Psoas muscle (tissue), 8 donors: ENCODE data around the gene HTT. TPM values are rescaled to one million over a fixed set of nuclear protein-coding genes. Genes with fewer than 3 reads are reported as not detected.

Experiments used
- ATAC-seq, 4 donors: fragments of 200-7000 bp; cut with Tn5 transposase; one replicate each; pipeline ENCODE4 v1.9.1; 2020; ENCODE audit warnings: moderate library complexity in 3 of 4, mild to moderate bottlenecking in 2 of 4
- DNase-seq, 2 donors: peaks; one replicate each; pipeline ENCODE4 v3.0.0-alpha.2; 2020
- H3K27ac ChIP-seq: fragments of 200-600 bp; one replicate; pipeline ENCODE4 v1.8.0; 2022
- H3K27me3 ChIP-seq, 3 donors: fragments of 200-600 bp in 1 of 3; one replicate each; pipeline versions ENCODE4 v1.6.1 to v1.8.0; 2013 to 2022; ENCODE audit warnings: low read length in 2 of 3, mild to moderate bottlenecking in 2 of 3, moderate library complexity in 1 of 3; ENCODE audit not compliant: insufficient read depth in 3 of 3
- H3K36me3 ChIP-seq, 2 donors: fragments of 200-600 bp in 1 of 2; one replicate each; pipeline versions ENCODE4 v1.6.1 to v1.8.0; 2013 to 2022; ENCODE audit warnings: low read depth in 1 of 2, mild to moderate bottlenecking in 1 of 2, moderate library complexity in 1 of 2; ENCODE audit not compliant: insufficient read depth in 1 of 2
- H3K4me1 ChIP-seq: fragments of 200-600 bp; one replicate; pipeline ENCODE4 v1.8.0; 2022
- H3K4me3 ChIP-seq: fragments of 200-600 bp; one replicate; pipeline ENCODE4 v1.8.0; 2022; ENCODE audit warnings: mild to moderate bottlenecking
- H3K9me3 ChIP-seq: fragments of 200-600 bp; one replicate; pipeline ENCODE4 v1.8.0; 2022
- WGBS, 3 donors: extraction: QIAGEN DNeasy Blood & Tissue Kit; methylation state at CpG; one replicate each; pipeline versions ENCODE4 v1.1.6 to v1.1.7; 2013; 5-methylcytosine and 5-hydroxymethylcytosine counted together
- intact Hi-C, 2 donors: fragments of 100-400 bp; cut with DNase I; formaldehyde crosslinking; loops; one replicate each; pipeline versions ENCODE4 v1.11.0 to v1.14.2; 2022
- long read RNA-seq, 2 donors: library from polyadenylated mRNA; unstranded; transcript quantifications; one replicate each; pipeline ENCODE4 v2.0.0, GENCODE V29; 2021
- polyA plus RNA-seq, 3 donors: library from polyadenylated mRNA; stranded (reverse); fragments of 200-250 nt; gene quantifications; one replicate each; pipeline ENCODE4 v1.2.3, GENCODE V29; 2013
- total RNA-seq, 4 donors: library from RNA; stranded (reverse); fragmentation: NEBNext Ultra II Directional in 2 of 4; extraction: Animal tissue kit (Norgen Biotek cat#: 25700) in 2 of 4; gene quantifications; one replicate each; pipeline versions ENCODE4 v1.2.1 to v1.2.4, GENCODE V29; 2021 to 2023
- TF ChIP-seq, protein P1 (sequence below): fragments of 200-600 bp; IDR thresholded peaks from one replicate; pipeline ENCODE4 v1.8.0; 2022; ENCODE audit warnings: antibody characterized with exemption
- donor health status: healthy with polysubstance abuse.
- donor health status: DM: no; HTN: no; CAD: no; lungs with moderate emphysema.
- donor health status: Bipolar disorder and iron deficiency.
- donor health status: healthy.
- donor health status: DM: yes; HTN: yes; CAD: no.
- donor health status: DM: no; HTN: no; CAD: no.
- donor health status: DM: no; HTN: no; CAD: no.
- donor health status: DM: yes; HTN: yes; CAD: no.

HTT gene
- 10 to 100 TPM; 29.6 to 39.9 (median 31.5) TPM for total RNA-seq
- 10 to 100 TPM in 2 of 3 donors, 1 to 10 TPM in 1; 6.7 to 25.2 (median 10.2) TPM for polyA plus RNA-seq
- long read RNA-seq, donor 1, partial matches to known transcripts = 11 of 15 reads
- long read RNA-seq, donor 1, other reads (novel, unspliced or antisense) = 4 of 15 reads
- long read RNA-seq, donor 2, full-length matches to known transcripts = 1 of 59 reads
- long read RNA-seq, donor 2, partial matches to known transcripts = 42 of 59 reads
- long read RNA-seq, donor 2, other reads (novel, unspliced or antisense) = 16 of 59 reads

DNA sequence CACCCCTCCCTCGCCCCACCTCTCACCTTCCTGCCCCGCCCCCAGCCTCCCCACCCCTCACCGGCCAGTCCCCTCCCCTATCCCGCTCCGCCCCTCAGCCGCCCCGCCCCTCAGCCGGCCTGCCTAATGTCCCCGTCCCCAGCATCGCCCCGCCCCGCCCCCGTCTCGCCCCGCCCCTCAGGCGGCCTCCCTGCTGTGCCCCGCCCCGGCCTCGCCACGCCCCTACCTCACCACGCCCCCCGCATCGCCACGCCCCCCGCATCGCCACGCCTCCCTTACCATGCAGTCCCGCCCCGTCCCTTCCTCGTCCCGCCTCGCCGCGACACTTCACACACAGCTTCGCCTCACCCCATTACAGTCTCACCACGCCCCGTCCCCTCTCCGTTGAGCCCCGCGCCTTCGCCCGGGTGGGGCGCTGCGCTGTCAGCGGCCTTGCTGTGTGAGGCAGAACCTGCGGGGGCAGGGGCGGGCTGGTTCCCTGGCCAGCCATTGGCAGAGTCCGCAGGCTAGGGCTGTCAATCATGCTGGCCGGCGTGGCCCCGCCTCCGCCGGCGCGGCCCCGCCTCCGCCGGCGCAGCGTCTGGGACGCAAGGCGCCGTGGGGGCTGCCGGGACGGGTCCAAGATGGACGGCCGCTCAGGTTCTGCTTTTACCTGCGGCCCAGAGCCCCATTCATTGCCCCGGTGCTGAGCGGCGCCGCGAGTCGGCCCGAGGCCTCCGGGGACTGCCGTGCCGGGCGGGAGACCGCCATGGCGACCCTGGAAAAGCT is at the start of gene HTT, which contains the start of gene HTT-AS:
Gene HTT (plus strand): TSS at position 604 of the 768 bp plus-strand sequence. CDS start 145 bp downstream, at position 749.
Gene HTT-AS (minus strand): TSS at position 461 of the 768 bp plus-strand sequence.
- 1 to 2% (median 1%) methylated on average over 51 to 79 of the region's 81 CpGs for WGBS, 3 donors
- H3K4me3 ChIP-seq = peak within 1 kb of the TSS; percentile 85
- H3K9me3 ChIP-seq = no peaks in the 10 kb centered on the region
- ATAC-seq (peak; percentile 90 to 93 (median 92)), DNase-seq (peak; percentile 97 to 99)
- no peaks in the 10 kb centered on the region for H3K36me3 ChIP-seq
- H3K4me1 ChIP-seq = peaks cover 22% of the 10 kb centered on the region
- TF ChIP-seq, protein P1, sequence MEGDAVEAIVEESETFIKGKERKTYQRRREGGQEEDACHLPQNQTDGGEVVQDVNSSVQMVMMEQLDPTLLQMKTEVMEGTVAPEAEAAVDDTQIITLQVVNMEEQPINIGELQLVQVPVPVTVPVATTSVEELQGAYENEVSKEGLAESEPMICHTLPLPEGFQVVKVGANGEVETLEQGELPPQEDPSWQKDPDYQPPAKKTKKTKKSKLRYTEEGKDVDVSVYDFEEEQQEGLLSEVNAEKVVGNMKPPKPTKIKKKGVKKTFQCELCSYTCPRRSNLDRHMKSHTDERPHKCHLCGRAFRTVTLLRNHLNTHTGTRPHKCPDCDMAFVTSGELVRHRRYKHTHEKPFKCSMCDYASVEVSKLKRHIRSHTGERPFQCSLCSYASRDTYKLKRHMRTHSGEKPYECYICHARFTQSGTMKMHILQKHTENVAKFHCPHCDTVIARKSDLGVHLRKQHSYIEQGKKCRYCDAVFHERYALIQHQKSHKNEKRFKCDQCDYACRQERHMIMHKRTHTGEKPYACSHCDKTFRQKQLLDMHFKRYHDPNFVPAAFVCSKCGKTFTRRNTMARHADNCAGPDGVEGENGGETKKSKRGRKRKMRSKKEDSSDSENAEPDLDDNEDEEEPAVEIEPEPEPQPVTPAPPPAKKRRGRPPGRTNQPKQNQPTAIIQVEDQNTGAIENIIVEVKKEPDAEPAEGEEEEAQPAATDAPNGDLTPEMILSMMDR = peak; percentile 9
- intact Hi-C loops = no loop called here
- peak within 1 kb of the TSS; percentile 89 for H3K27ac ChIP-seq
- no peaks in the 10 kb centered on the region for H3K27me3 ChIP-seq

DNA sequence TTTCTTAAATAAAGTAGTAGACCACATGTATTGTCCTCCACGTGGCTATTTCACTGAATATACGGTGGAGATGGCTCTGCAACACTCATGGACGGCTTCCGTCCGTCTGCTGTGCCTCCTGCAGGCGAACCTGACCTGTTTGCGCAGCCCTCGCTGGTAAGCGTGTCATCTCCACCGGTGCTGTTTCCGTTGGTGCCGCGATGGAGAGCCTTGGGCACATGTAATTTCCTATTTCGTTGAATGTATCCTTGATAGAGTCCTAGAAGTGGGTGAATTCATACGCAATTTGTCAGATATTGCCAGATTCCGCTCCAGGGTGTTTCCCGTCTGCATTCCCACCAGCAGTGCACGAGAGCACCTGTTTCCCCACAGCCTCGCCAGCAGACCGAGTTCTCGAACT is 48.6 kb upstream of the HTT start:
- intact Hi-C loops = no loop called here
- H3K4me3 ChIP-seq = no peak overlapping the region
- ATAC-seq (no peak), DNase-seq (no peak)
- 88 to 91% (median 89%) methylated on average over 21 of the region's 21 CpGs for WGBS, 3 donors
- no peaks in the 10 kb centered on the region for H3K4me1 ChIP-seq
- no peaks in the 10 kb centered on the region for H3K27me3 ChIP-seq
- no peak overlapping the region for H3K27ac ChIP-seq
- no peaks in the 10 kb centered on the region for H3K36me3 ChIP-seq
- TF ChIP-seq, protein P1 = no peak
- H3K9me3 ChIP-seq = no peaks in the 10 kb centered on the region

DNA sequence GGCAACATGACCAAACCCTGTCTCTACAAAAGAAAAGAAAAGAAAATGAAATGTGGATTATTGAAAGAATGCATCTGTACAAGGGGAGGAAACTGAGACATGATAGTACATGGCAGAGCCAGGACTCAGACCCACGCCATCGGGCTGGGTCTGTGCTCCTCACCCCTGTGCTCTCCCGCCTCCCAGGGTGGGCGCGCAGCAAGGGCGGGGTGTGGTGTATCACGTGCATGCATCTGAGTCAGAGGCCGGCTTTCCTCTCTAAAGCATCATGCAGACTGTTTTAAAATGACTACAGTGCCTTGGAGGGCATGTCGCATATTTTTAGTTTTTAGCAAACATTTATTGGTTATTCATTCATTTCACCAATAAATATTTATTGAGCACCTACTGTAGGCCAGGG is 47.9 kb upstream of the HTT start:
- Histone ChIP-seq H3K4me1 (no peaks in the 10 kb centered on the region), H3K9me3 (no peaks in the 10 kb centered on the region), H3K27me3 (no peaks in the 10 kb centered on the region), H3K27ac (no peak overlapping the region), H3K36me3 (no peaks in the 10 kb centered on the region), H3K4me3 (no peak overlapping the region)
- TF ChIP-seq, protein P1 = no peak
- intact Hi-C loops = no loop called here
- no peak for ATAC-seq
- no peak for DNase-seq
- 90 to 92% (median 91%) methylated on average over 9 of the region's 9 CpGs for WGBS, 3 donors

DNA sequence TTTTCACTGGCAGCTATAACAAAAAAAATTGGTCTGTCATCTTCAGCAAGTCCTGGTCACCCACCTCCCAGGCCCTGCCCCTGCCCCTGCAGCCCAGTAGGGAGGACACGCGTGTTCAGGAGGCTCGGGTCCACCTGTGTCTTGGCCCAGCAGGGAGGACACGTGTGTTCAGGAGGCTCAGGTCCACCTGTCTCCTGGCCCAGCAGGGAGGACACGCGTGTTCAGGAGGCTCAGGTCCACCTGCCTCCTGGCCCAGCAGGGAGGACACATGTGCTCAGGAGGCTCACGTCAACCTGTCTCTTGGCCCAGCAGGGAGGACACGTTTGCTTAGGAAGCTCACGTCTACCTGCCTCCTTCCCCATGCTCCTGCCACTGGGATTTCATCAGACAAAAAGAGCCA is 45.0 kb upstream of the HTT start:
- H3K27me3 ChIP-seq = no peaks in the 10 kb centered on the region
- TF ChIP-seq, protein P1 = no peak
- no peak overlapping the region for H3K4me3 ChIP-seq
- WGBS, 3 donors = 94 to 97% (median 94%) methylated on average over 9 of the region's 9 CpGs
- H3K36me3 ChIP-seq = no peaks in the 10 kb centered on the region
- H3K4me1 ChIP-seq = no peaks in the 10 kb centered on the region
- H3K27ac ChIP-seq = no peak overlapping the region
- H3K9me3 ChIP-seq = no peaks in the 10 kb centered on the region
- no peak for ATAC-seq
- no peak for DNase-seq
- intact Hi-C loops = no loop called here
